CD4-positive, alpha-beta T cell treated with Interleukin-4 for 1 hour (primary cell): Measurements from ENCODE around the gene CIT.

Source experiments
- DNase-seq, 2 donors: peaks; one replicate each; pipeline ENCODE4 v3.0.0-alpha.2; 2020 to 2022

Gene CIT

DNA sequence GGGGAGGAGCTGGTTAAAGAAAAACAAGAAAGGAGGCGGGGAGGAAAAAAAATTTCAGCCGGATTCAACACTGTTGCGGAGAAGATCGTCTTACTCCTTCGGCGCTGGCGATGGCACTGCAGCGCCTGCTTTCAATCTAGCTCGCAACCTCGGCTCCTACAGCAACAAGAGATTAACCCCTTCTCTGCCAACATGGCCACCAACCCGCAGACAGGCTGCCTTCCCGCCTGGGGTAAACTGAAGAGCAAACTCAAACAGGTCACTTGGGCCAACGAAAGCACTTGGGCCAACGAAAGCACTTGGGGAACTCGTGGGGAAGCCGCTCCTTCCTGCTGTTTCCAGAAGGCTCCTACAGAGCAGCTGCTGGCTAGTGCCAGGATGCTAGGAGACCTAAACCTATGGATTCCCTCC lies 73.7 kb downstream of the CIT start:
- no peak for DNase-seq

DNA sequence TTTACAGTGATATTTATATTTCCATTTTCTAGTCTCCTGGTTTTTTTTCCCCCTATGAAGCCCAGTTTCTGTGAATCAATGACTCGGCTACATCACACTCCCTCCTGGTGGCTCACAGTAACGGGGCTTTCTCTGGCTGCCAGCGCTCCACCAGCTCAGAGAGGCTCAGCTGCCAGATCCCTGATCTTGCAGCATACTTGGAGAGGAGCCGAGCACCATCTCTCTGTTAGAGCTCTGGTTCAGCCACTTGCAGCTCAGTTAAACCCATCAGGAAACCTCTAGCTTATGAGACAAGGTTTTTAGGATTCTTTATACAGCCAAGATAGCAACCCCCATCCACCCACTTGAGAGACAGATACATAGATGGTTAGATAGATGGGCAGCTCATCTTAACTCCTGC lies 74.6 kb downstream of the CIT start:
- no peak for DNase-seq

- DNase-seq, result no peak
Observed at GRCh38 chr12:119797090-119797489, 80.0 kb downstream of the CIT start.

- DNase-seq, result no peak
Observed at GRCh38 chr12:119796292-119796691, 80.8 kb downstream of the CIT start.

DNA sequence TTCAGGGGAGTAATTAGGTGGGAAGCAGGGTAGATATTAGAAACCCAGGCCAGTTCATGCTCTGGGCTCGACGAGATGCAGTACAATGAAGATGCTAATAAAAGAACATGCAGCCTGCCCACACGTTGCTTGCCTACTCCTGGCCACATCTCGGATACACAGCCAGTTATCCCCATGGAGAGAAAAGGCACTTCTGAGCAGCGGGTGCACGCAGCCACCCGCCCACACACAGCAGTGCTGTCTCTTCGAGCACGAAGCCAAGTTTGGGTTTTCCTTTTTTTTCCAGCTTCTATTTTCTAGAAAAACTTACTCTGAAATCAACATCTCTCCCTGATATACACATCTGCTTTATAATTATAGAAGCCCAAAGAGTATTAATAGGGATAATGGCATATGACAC lies 85.7 kb downstream of the CIT start:
- DNase-seq, result no peak

GRCh38 chr12:119788786-119789185 lies 88.3 kb downstream of the CIT start:
- no peak for DNase-seq

- DNase-seq, result no peak
Observed at GRCh38 chr12:119786539-119786938, 90.6 kb downstream of the CIT start.

- DNase-seq, result no peak
Observed at GRCh38 chr12:119784673-119785072, 92.4 kb downstream of the CIT start.

DNA sequence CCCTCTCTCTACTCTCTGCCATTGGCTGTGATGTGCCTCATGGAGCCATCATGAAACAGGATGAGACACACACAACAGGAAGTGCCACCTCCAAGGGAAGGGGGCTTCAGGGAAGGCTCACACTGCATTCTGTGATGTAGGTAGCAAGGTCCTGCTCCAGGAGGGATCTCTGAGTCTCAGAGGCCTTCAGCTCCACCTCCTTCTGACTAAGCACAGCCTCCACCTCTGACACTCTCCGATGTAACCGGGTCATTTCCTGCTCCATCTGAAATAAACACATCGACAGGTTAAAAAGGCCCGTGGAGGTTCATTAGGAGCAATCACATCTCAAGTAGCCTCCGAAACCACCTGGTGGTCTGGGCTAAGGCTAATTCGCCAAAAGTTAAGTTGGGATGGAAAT lies 93.3 kb downstream of the CIT start:
- no peak for DNase-seq

DNA sequence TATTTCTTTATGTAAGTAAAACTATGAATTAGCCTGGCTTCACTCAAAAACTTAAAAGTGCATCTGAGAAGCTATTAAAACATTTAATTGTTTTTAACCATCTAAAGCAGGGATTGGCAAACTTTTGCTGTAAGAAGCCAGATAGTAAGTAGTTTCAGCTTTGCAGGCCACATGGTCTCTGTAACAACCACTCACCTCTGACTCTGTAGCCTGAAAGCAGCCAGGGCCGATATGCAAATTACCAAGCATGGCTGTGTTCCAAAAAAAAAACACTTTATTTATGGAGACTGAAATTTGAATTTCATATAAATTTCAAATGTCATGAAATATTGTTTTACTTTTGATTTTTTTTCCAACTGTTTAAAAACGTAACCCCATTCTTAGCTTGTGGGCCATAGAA lies 95.3 kb downstream of the CIT start:
- no peak for DNase-seq

DNA sequence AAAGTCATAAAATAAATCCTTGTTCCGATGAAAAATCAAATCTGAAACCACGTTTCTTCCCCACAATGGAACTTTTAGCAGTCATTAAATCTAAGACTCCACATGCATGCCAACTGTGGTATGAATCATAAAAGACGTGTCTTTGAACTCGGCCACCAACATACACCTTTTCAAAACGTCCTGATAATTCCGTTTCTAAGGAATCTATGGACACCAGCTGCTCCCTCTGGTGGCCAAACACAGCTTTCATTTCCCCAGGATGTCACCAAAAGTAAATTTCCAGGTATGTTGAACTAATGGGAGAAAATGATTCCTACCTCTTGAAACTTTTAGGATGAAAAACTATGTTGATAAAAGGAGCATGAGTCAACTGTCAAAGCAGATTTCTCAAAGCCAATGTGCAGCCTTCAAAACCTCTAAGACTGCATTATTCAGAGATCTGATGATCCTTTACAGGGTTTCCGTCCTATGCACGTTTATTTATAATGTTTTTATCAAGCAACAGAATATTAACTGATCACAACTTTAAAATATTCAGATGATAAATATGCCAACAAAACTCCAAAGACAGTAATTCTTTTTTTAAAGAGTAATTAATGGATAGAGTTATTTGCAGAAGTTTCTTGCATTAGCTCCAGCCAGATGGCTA lies 96.2 kb downstream of the CIT start:
- DNase-seq, result peak in 1 of 2 donors; percentile 2

- no peak for DNase-seq
Observed at GRCh38 chr12:119775246-119775895, 101.7 kb downstream of the CIT start.

GRCh38 chr12:119772431-119772830 lies 104.7 kb downstream of the CIT start:
- no peak for DNase-seq

- DNase-seq, result no peak
Observed at GRCh38 chr12:119770146-119770545, 107.0 kb downstream of the CIT start.

GRCh38 chr12:119762619-119763018 lies 114.5 kb downstream of the CIT start:
- no peak for DNase-seq

GRCh38 chr12:119758722-119759121 lies 118.4 kb downstream of the CIT start:
- DNase-seq, result no peak

- no peak for DNase-seq
Observed at GRCh38 chr12:119758234-119758633, 118.9 kb downstream of the CIT start.

DNA sequence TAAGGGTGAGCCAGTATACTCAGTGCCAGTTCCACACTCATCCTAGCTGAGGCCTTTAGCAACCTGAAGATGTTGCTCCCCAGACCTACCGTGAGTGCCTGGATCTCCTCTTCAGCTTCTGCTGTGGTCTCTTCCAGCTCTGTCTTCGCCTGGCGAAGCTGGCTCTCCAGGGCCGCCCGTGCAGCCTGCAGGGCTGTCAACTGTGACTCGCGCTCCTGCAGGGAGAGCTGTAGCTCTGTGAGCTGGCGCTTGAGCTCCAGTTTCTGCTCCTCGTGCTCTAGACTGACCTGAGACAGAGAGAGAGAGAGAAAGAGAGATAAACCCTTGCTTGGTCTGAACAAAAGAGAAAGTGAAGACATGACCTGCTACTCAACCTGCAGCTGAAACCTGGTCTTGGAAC lies 125.2 kb downstream of the CIT start:
- DNase-seq, result no peak

DNA sequence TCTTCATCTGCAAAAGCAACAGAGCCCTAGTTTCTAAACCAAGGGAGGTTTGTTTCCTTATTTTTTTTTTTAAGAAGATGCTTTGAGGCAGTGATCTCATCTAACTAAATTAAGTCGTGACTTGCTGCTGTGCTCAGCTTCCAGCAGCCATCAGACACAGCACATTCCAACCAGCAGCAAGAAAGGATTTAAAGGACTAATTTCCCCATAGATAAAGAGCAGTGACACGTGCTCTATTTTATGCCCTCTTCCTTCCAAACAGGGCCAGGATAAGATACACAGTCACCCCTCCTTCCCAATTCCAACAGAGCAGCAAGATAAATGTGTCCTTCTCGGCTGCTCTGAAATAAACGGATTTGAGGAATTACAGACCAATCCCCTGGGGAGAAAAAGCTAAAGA lies 127.5 kb downstream of the CIT start:
- no peak for DNase-seq

DNA sequence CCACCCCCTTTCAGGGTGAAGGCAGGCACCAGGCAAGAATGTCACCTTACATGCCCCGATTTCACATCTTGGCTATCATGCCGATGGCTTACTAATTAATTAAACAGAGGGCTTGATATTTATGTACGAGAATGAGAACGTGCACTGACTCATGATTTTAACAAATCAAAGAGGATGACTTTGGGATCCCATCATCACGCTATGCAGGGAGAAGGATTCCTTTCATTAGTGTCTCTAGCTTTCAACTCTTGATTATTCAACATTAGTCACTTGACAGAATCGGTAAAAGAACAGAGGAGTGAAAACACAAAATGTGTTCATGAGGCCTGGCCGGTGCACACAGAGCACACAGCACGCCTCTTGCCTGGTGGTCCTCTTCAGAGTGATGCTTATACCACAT lies 128.6 kb downstream of the CIT start:
- DNase-seq, result no peak

DNA sequence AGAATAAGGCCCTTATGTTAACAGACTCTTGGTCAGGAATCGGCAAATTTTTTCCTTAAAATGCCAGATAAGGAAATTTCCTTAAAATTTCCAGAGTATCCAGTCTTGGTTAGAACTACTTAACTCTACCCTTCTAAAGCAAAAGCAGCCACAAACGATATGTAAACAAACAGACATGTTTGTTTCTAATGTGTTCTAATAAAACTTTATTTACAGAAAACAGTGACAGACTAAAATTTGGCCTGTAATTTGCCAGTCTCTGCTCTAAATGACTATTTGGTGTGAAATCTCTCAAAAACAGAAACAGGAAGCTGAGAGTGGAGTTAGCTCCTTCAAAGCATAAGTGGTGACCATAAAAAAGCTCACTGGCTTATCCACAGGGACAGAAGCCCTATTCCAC lies 131.0 kb downstream of the CIT start:
- no peak for DNase-seq

DNA sequence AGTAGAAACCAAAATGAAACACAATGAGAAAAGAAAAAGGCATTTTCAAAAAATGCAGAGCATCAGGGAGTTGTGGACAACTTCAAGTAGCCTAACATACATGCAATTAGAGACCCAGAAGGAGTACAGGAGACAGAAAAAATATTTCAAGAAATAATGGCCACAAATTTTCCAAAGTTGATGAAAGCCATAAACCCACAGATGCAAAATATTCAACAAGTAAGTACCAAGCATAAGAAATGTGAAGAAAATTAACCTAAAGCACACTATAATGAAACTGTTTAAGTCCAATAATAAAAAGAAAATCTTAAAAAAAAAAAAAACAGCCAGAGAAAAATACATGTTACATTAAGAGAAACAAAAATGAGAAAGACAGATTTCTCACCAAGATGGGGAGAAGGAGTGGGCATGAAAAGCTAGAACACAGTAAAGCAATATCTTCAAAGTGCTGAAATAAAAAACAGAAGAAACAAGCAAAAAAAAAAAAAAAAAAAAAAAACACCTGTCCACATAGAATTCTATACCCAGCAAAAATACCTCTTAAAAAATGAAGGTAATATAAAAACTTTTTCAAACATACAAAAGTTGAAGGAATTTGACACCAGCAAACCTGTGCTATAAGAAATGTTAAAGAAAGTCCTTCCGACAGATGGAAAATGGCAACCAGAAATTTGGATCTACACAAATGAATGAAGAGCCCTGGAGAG lies 132.1 kb downstream of the CIT start:
- DNase-seq, result no peak

DNA sequence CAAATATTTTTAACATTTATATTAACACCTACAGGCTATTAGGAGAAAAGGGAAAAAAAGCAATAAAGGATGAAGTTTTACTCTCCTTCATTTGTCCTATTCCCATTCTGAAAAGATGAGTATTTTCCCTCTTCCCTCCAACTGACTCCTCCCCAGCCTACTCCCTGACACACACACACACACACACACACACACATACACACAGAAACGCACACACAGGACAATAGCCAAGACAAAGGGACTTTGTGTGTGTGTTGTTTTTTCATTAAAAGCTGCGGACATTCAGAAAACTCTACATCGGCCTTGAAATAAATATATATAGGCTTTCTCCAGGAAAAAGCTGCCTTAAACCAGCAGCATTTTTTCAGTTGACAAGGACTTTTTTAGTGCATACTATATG lies 134.4 kb downstream of the CIT start:
- DNase-seq, result no peak

- DNase-seq, result no peak
Observed at GRCh38 chr12:119740830-119741229, 136.3 kb downstream of the CIT start.
